Thoracic aorta (tissue), 2 donors: ENCODE results near the gene PCSK2. TPM values are rescaled to one million over a fixed set of nuclear protein-coding genes. Genes with fewer than 3 reads are reported as not detected.

ENCODE experiments used
- ATAC-seq: fragments of 150-250 bp; one replicate; pipeline ENCODE4 v1.8.0; 2017; ENCODE audit warnings: low read depth; ENCODE audit not compliant: insufficient number of reproducible peaks, low FRiP score
- DNase-seq: peaks from one replicate; pipeline ENCODE4 v3.0.0-alpha.2; 2020; ENCODE audit warnings: low spot score
- H3K27ac ChIP-seq, 2 donors: fragments of 200-600 bp; sonication (generic); 1 replicate in 1 of 2; 2 replicates in 1 of 2; pipeline ENCODE4 v1.5.1; 2016; ENCODE audit warnings: mild to moderate bottlenecking in 2 of 2, moderate library complexity in 2 of 2
- H3K27me3 ChIP-seq: fragments of 200-600 bp; sonication (generic); replicated peaks from 2 replicates; pipeline ENCODE4 v1.6.0; 2016; ENCODE audit warnings: mild to moderate bottlenecking; ENCODE audit not compliant: insufficient read depth
- H3K36me3 ChIP-seq: fragments of 200-600 bp; sonication (generic); one replicate; pipeline ENCODE4 v1.5.1; 2016
- H3K4me1 ChIP-seq, 2 donors: fragments of 200-600 bp; sonication (generic); 1 replicate in 1 of 2; 2 replicates in 1 of 2; pipeline versions ENCODE4 v1.5.1 to v1.6.0; 2016; ENCODE audit warnings: low read depth in 2 of 2, mild to moderate bottlenecking in 1 of 2; ENCODE audit not compliant: control insufficient read depth in 1 of 2
- H3K4me3 ChIP-seq: fragments of 200-600 bp; sonication (generic); 2 replicates; pipeline ENCODE4 v1.5.1; 2016; ENCODE audit warnings: mild to moderate bottlenecking
- H3K9me3 ChIP-seq: fragments of 200-600 bp; sonication (generic); 2 replicates; pipeline ENCODE4 v1.5.1; 2016
- CTCF ChIP-seq: fragments of 200-600 bp; sonication (generic); IDR thresholded peaks from one replicate; pipeline ENCODE4 v1.5.1; 2019; ENCODE audit warnings: antibody characterized with exemption
- total RNA-seq, 2 donors: library from RNA; depleted of rRNA; stranded (reverse); fragments of >200 nt; gene quantifications; one replicate each; pipeline versions ENCODE4 v1.1.0 to v1.2.3, GENCODE V29; 2016

PCSK2 gene
- total RNA-seq, 2 donors from 2014 or later: 1.2 to 16.2 TPM

GRCh38 chr20:17227669-17228623, 1.1 kb downstream of the PCSK2 start:
- ATAC-seq: no peak
- no peak overlapping the region for H3K4me3 ChIP-seq
- H3K4me1 ChIP-seq: peaks cover 3 to 10% of the 10 kb centered on the region in 2 donors
- H3K9me3 ChIP-seq: no peaks in the 10 kb centered on the region
- TF ChIP-seq CTCF: no peak
- H3K27me3 ChIP-seq: no peaks in the 10 kb centered on the region
- no peak for DNase-seq
- no peaks in the 10 kb centered on the region for H3K36me3 ChIP-seq
- no peak overlapping the region for H3K27ac ChIP-seq

GRCh38 chr20:17228624-17229061, 1.8 kb downstream of the PCSK2 start:
- no peak for DNase-seq

DNA sequence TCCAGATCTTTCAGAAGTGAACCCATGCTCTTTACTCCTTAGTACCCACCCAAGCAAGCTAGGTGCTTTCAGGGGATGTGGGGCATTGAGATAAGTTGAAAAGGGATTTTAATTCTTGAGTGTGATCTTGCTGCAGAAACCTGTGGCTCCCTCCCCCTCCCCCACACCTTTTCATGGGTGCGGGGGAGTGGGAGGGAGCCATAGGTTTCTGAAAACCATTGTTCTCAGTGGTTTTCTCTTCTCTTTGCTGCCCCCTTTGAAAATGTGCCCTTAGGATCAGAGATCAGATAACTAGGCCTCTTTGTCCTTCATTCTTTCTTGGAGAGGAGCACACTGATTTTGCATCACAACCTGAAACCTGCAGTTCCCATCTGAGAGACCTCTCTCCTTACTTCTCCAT, 2.4 kb downstream of the PCSK2 start:
- no peaks in the 10 kb centered on the region for H3K36me3 ChIP-seq
- no peak overlapping the region for H3K4me3 ChIP-seq
- H3K27ac ChIP-seq: no peak overlapping the region
- ATAC-seq (no peak), DNase-seq (no peak)
- peaks cover 3 to 10% of the 10 kb centered on the region in 2 donors for H3K4me1 ChIP-seq
- TF ChIP-seq CTCF: no peak
- H3K9me3 ChIP-seq: no peaks in the 10 kb centered on the region
- no peaks in the 10 kb centered on the region for H3K27me3 ChIP-seq

More at GRCh38 chr20:17228624-17229061, 1.8 kb downstream of the PCSK2 start:
- no peaks in the 10 kb centered on the region for H3K9me3 ChIP-seq
- ATAC-seq: no peak
- no peaks in the 10 kb centered on the region for H3K36me3 ChIP-seq
- no peak overlapping the region for H3K27ac ChIP-seq
- no peak for TF ChIP-seq CTCF
- peaks cover 3 to 10% of the 10 kb centered on the region in 2 donors for H3K4me1 ChIP-seq
- no peaks in the 10 kb centered on the region for H3K27me3 ChIP-seq
- no peak overlapping the region for H3K4me3 ChIP-seq

DNA sequence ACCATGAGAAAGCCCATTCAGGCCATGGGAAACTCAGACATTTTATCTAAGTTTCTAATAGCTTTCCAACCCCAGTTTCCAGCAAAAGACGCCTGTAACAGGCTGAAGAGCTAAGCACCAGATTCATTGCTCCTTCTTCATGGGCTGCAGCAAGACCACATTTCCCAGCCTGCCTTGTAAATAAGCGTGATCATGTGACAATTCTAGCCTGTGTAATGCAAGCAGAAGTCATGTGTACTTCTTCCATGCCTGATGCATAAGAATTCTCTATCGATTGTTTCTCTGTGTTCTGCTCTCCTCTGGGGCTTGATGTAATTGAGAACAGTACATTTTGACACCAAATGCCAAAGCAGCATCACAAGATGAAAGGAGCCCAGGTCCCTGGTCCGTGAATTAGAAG, 6.8 kb downstream of the PCSK2 start:
- no peak for DNase-seq
- Histone ChIP-seq H3K4me3 (no peak overlapping the region), H3K4me1 (no peaks in the 10 kb centered on the region), H3K36me3 (no peaks in the 10 kb centered on the region), H3K27me3 (no peaks in the 10 kb centered on the region), H3K9me3 (no peaks in the 10 kb centered on the region), H3K27ac (no peak overlapping the region)
- no peak for ATAC-seq
- no peak for TF ChIP-seq CTCF

DNA sequence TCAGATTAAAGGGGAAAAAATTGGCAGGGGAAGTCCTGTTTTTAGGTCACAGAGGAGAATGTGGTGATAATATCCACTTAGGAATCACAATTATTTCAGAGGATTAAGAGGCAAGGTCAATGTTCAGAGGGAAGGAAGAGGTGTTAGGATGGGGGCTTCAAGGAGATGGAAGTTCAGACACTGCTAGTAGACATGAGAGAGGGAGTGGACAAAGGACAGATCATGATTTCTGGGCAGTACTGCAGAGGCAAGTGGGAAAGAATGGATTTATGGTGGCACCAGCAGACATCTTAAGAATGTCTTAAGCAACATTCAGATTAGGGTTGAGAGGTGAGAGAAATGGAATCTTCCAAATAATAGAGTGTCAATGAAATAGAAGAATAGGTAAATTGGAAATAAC, 9.9 kb downstream of the PCSK2 start:
- Histone ChIP-seq H3K27ac (no peak overlapping the region), H3K36me3 (no peaks in the 10 kb centered on the region), H3K27me3 (no peaks in the 10 kb centered on the region), H3K9me3 (no peaks in the 10 kb centered on the region), H3K4me1 (no peaks in the 10 kb centered on the region), H3K4me3 (no peak overlapping the region)
- ATAC-seq (no peak), DNase-seq (no peak)
- no peak for TF ChIP-seq CTCF
